SKM-1 (cell line): Measurements from ENCODE around the gene SUPT3H.

Experiments
- DNase-seq: peaks from one replicate; lab custom pipeline; 2025; ENCODE audit not compliant: unreplicated experiment; lab: John Stamatoyannopoulos, UW

The SUPT3H gene

GRCh38 chr6:44854712-44855443 lies 522.9 kb downstream of the SUPT3H start:
- no peak for DNase-seq

GRCh38 chr6:44851176-44851575 lies 526.6 kb downstream of the SUPT3H start:
- DNase-seq: no peak

GRCh38 chr6:44850312-44850711 lies 527.4 kb downstream of the SUPT3H start:
- no peak for DNase-seq

GRCh38 chr6:44849806-44850205 lies 527.9 kb downstream of the SUPT3H start:
- no peak for DNase-seq

- DNase-seq: no peak
These were observed 534.0 kb downstream of the SUPT3H start for GRCh38 chr6:44843734-44844133.

GRCh38 chr6:44842616-44843015 lies 535.1 kb downstream of the SUPT3H start:
- DNase-seq: no peak

GRCh38 chr6:44841829-44842228 lies 535.9 kb downstream of the SUPT3H start:
- DNase-seq: no peak

- no peak for DNase-seq
These were observed 540.0 kb downstream of the SUPT3H start for GRCh38 chr6:44837741-44838140.

- no peak for DNase-seq
These were observed 540.5 kb downstream of the SUPT3H start for GRCh38 chr6:44837255-44837654.

- DNase-seq: no peak
These were observed 544.5 kb downstream of the SUPT3H start for GRCh38 chr6:44833248-44833647.

GRCh38 chr6:44831002-44831610 lies 546.6 kb downstream of the SUPT3H start:
- DNase-seq: no peak

GRCh38 chr6:44829836-44830235 lies 547.9 kb downstream of the SUPT3H start:
- no peak for DNase-seq

- no peak for DNase-seq
These were observed 549.0 kb downstream of the SUPT3H start for GRCh38 chr6:44828780-44829179.

GRCh38 chr6:44826025-44826676 lies 551.6 kb downstream of the SUPT3H start:
- DNase-seq: no peak

GRCh38 chr6:44825273-44825672 lies 552.5 kb downstream of the SUPT3H start:
- DNase-seq: no peak

GRCh38 chr6:44824567-44824966 lies 553.2 kb downstream of the SUPT3H start:
- no peak for DNase-seq

- no peak for DNase-seq
These were observed 557.0 kb downstream of the SUPT3H start for GRCh38 chr6:44820759-44821158.

GRCh38 chr6:44820321-44820720 lies 557.4 kb downstream of the SUPT3H start:
- DNase-seq: no peak

GRCh38 chr6:44811456-44811855 lies 566.3 kb downstream of the SUPT3H start:
- DNase-seq: no peak

GRCh38 chr6:44809258-44809657 lies 568.5 kb downstream of the SUPT3H start:
- no peak for DNase-seq

GRCh38 chr6:44808148-44808547 lies 569.6 kb downstream of the SUPT3H start:
- no peak for DNase-seq

- no peak for DNase-seq
These were observed 571.1 kb downstream of the SUPT3H start for GRCh38 chr6:44806656-44807055.
